Activated T-cell treated with anti-CD3 and anti-CD28 coated beads, Interleukin-2, amount 50 U/mL, for 4 hours (primary cell): ENCODE measurements around the gene TEN1. TPM values are rescaled to one million over a fixed set of nuclear protein-coding genes. Genes with fewer than 3 reads are reported as not detected.

ENCODE experiments used
- ATAC-seq, 2 donors: fragments of 200-7000 bp; cut with Tn5 transposase; one replicate each; pipeline ENCODE4 v1.10.0; 2021
- DNase-seq: peaks from one replicate; pipeline ENCODE4 v3.0.0-alpha.2; 2020
- H3K27me3 Mint-ChIP-seq: one replicate; pipeline ENCODE4 v1.8.0; 2021; ENCODE audit warnings: low read depth, mixed read lengths
- H3K36me3 Mint-ChIP-seq: one replicate; pipeline ENCODE4 v1.8.0; 2022; ENCODE audit warnings: mixed read lengths; ENCODE audit not compliant: insufficient read depth
- H3K4me1 Mint-ChIP-seq: one replicate; pipeline ENCODE4 v1.8.0; 2021; ENCODE audit warnings: low read depth, mixed read lengths
- H3K4me3 Mint-ChIP-seq: one replicate; pipeline ENCODE4 v1.8.0; 2021; ENCODE audit warnings: mild to moderate bottlenecking, moderate library complexity, mixed read lengths
- H3K9me3 Mint-ChIP-seq: one replicate; pipeline ENCODE4 v1.8.0; 2021; ENCODE audit warnings: mixed read lengths
- total RNA-seq, 3 donors: library from RNA; stranded (reverse); gene quantifications; one replicate each; pipeline ENCODE4 v1.2.1, GENCODE V29; 2021

TEN1 gene
- total RNA-seq, result 10 to 100 TPM in 2 of 3 donors, 1 to 10 TPM in 1; 9.5 to 11.9 (median 10.8) TPM

GRCh38 chr17:75978938-75979704 is at the start of gene TEN1, which contains the start of gene ACOX1:
Gene TEN1, plus strand, starts transcription at chr17:75979240. Its CDS starts 6,953 bp downstream, at chr17:75986193.
Gene ACOX1, minus strand, starts transcription at chr17:75979166. Its CDS starts 93 bp downstream, at chr17:75979073.
- DNase-seq (peak; percentile 92), ATAC-seq (peak; percentile 96 to 98)
- Mint-ChIP-seq H3K36me3 (peaks cover 3% of the 10 kb centered on the region), H3K27me3 (no peaks in the 10 kb centered on the region), H3K9me3 (no peaks in the 10 kb centered on the region), H3K4me1 (peaks cover 30% of the 10 kb centered on the region), H3K4me3 (peak within 1 kb of the TSS; percentile 99)

GRCh38 chr17:75931062-75931461 is 48.0 kb upstream of the TEN1 start:
- DNase-seq (no peak), ATAC-seq (no peak)
- Mint-ChIP-seq H3K27me3 (no peaks in the 10 kb centered on the region), H3K9me3 (no peaks in the 10 kb centered on the region), H3K36me3 (peaks cover 6% of the 10 kb centered on the region), H3K4me3 (no peak overlapping the region), H3K4me1 (no peaks in the 10 kb centered on the region)

GRCh38 chr17:75932852-75933251 is 46.2 kb upstream of the TEN1 start:
- peaks cover 2% of the 10 kb centered on the region for H3K36me3 Mint-ChIP-seq

GRCh38 chr17:75933808-75934207 is 45.2 kb upstream of the TEN1 start:
- peaks cover 2% of the 10 kb centered on the region for H3K36me3 Mint-ChIP-seq
- H3K9me3 Mint-ChIP-seq, result no peaks in the 10 kb centered on the region
- no peaks in the 10 kb centered on the region for H3K27me3 Mint-ChIP-seq
- no peak overlapping the region for H3K4me3 Mint-ChIP-seq
- no peak for DNase-seq
- no peaks in the 10 kb centered on the region for H3K4me1 Mint-ChIP-seq
- no peak for ATAC-seq

More at GRCh38 chr17:75932852-75933251, 46.2 kb upstream of the TEN1 start:
- Mint-ChIP-seq H3K4me3 (no peak overlapping the region), H3K27me3 (no peaks in the 10 kb centered on the region), H3K9me3 (no peaks in the 10 kb centered on the region), H3K4me1 (no peaks in the 10 kb centered on the region)
- DNase-seq (no peak), ATAC-seq (no peak)

GRCh38 chr17:75937652-75938051 is 41.4 kb upstream of the TEN1 start:
- Mint-ChIP-seq H3K4me1 (peaks cover 14% of the 10 kb centered on the region), H3K4me3 (no peak overlapping the region), H3K27me3 (no peaks in the 10 kb centered on the region)

GRCh38 chr17:75940727-75941441 is 38.2 kb upstream of the TEN1 start, which contains the start of gene FBF1:
Gene FBF1, minus strand, starts transcription at chr17:75941042. Its CDS starts 2,893 bp downstream, at chr17:75938149.
- peak; percentile 79 for DNase-seq
- H3K36me3 Mint-ChIP-seq, result no peaks in the 10 kb centered on the region
- H3K4me1 Mint-ChIP-seq, result peaks cover 14% of the 10 kb centered on the region
- no peaks in the 10 kb centered on the region for H3K27me3 Mint-ChIP-seq
- no peaks in the 10 kb centered on the region for H3K9me3 Mint-ChIP-seq
- peak; percentile 99 to 100 for ATAC-seq
- peak within 1 kb of the TSS; percentile 88 for H3K4me3 Mint-ChIP-seq

More at GRCh38 chr17:75937652-75938051, 41.4 kb upstream of the TEN1 start:
- no peak for DNase-seq
- H3K36me3 Mint-ChIP-seq, result no peaks in the 10 kb centered on the region
- no peaks in the 10 kb centered on the region for H3K9me3 Mint-ChIP-seq
- ATAC-seq, result no peak

- no peak for ATAC-seq
- Mint-ChIP-seq H3K36me3 (peaks cover under 1% of the 10 kb centered on the region), H3K27me3 (no peaks in the 10 kb centered on the region), H3K4me3 (peak overlapping the region; percentile 88), H3K4me1 (peaks cover 14% of the 10 kb centered on the region), H3K9me3 (no peaks in the 10 kb centered on the region)
- DNase-seq, result no peak
These were observed 37.6 kb upstream of the TEN1 start for GRCh38 chr17:75941442-75941819.

GRCh38 chr17:75942473-75942872 is 36.6 kb upstream of the TEN1 start:
- DNase-seq, result no peak
- Mint-ChIP-seq H3K27me3 (no peaks in the 10 kb centered on the region), H3K4me1 (peaks cover 14% of the 10 kb centered on the region), H3K4me3 (no peak overlapping the region), H3K9me3 (no peaks in the 10 kb centered on the region), H3K36me3 (peaks cover 2% of the 10 kb centered on the region)
- ATAC-seq, result no peak

GRCh38 chr17:75943491-75943890 is 35.5 kb upstream of the TEN1 start:
- no peaks in the 10 kb centered on the region for H3K9me3 Mint-ChIP-seq
- H3K36me3 Mint-ChIP-seq, result peaks cover 2% of the 10 kb centered on the region
- peaks cover 14% of the 10 kb centered on the region for H3K4me1 Mint-ChIP-seq
- no peak for DNase-seq
- no peak for ATAC-seq
- H3K27me3 Mint-ChIP-seq, result no peaks in the 10 kb centered on the region
- no peak overlapping the region for H3K4me3 Mint-ChIP-seq

- Mint-ChIP-seq H3K4me1 (peaks cover 12% of the 10 kb centered on the region), H3K9me3 (no peaks in the 10 kb centered on the region), H3K4me3 (no peak overlapping the region), H3K27me3 (no peaks in the 10 kb centered on the region), H3K36me3 (peaks cover 7% of the 10 kb centered on the region)
- no peak for DNase-seq
- no peak for ATAC-seq
These were observed 33.8 kb upstream of the TEN1 start for GRCh38 chr17:75945211-75945610.

GRCh38 chr17:75950421-75950820 is 28.6 kb upstream of the TEN1 start:
- H3K4me1 Mint-ChIP-seq, result no peaks in the 10 kb centered on the region
- no peaks in the 10 kb centered on the region for H3K27me3 Mint-ChIP-seq
- no peaks in the 10 kb centered on the region for H3K9me3 Mint-ChIP-seq
- ATAC-seq (no peak), DNase-seq (no peak)
- no peak overlapping the region for H3K4me3 Mint-ChIP-seq
- H3K36me3 Mint-ChIP-seq, result peaks cover 22% of the 10 kb centered on the region

GRCh38 chr17:75950855-75951554 is 28.0 kb upstream of the TEN1 start:
- Mint-ChIP-seq H3K4me3 (no peak overlapping the region), H3K4me1 (no peaks in the 10 kb centered on the region), H3K36me3 (peaks cover 26% of the 10 kb centered on the region), H3K27me3 (no peaks in the 10 kb centered on the region), H3K9me3 (no peaks in the 10 kb centered on the region)
- ATAC-seq, result no peak
- DNase-seq, result no peak

- Mint-ChIP-seq H3K36me3 (peaks cover 12% of the 10 kb centered on the region), H3K27me3 (no peaks in the 10 kb centered on the region), H3K9me3 (no peaks in the 10 kb centered on the region), H3K4me1 (no peaks in the 10 kb centered on the region), H3K4me3 (no peak overlapping the region)
- ATAC-seq (no peak), DNase-seq (no peak)
These were observed 19.8 kb upstream of the TEN1 start for GRCh38 chr17:75959051-75959838.
